ENCODE data around the gene RRP12.

- TF ChIP-seq CEBPB (IDR thresholded peaks at IDR 0.05; ENCODE audit: low read depth, low read length) (no peak), CTCF (conservative IDR thresholded peaks at IDR 0.05; ENCODE audit: low read depth, low read length) (no peak)
These were observed 80.6 kb downstream of the RRP12 start for GRCh38 chr10:97320480-97321031.

Measured in IMR-90 (cell line).